DOHH2 (cell line): Measurements from ENCODE around the gene FBN1.

Experiments
- CTCF ChIP-seq: fragments of 200-600 bp; sonication (generic); IDR thresholded peaks from one replicate; pipeline ENCODE4 v1.5.1; 2014; ENCODE audit warnings: antibody characterized with exemption, mild to moderate bottlenecking, low read depth, low read length; ENCODE audit not compliant: poor library complexity, severe bottlenecking
- EZH2phosphoT487 ChIP-seq: fragments of 200-600 bp; sonication (generic); IDR thresholded peaks from 2 replicates; pipeline ENCODE4 v1.6.1; 2017; ENCODE audit warnings: borderline replicate concordance, mild to moderate bottlenecking, antibody characterized with exemption, low read length, moderate library complexity, mixed read lengths

GRCh38 chr15:48522911-48523310 is 122.6 kb downstream of the FBN1 start:
- TF ChIP-seq CTCF (no peak), EZH2phosphoT487 (no peak)
